ENCODE results near the gene PLB1. TPM values are rescaled to one million over a fixed set of nuclear protein-coding genes. Genes with fewer than 3 reads are reported as not detected.

PLB1 gene
- total and polyA plus RNA-seq, 9 of the 15 experiments (the other 6 are each of a cell fraction or from before 2014, with no cell fraction given) = 0.01 to 0.09 (median 0.07) TPM; not detected in 2

GRCh38 chr2:28488083-28488830 lies 7.6 kb upstream of the PLB1 start:
- no TSS peak for BruUV-seq (replicated peaks)
- TF ChIP-seq MCM2 (IDR thresholded peaks at IDR 0.05; ENCODE audit: low read depth) = no peak
- TF ChIP-seq DEAF1 (CRISPR knock-in tag; IDR thresholded peaks at IDR 0.05) = no peak
- no peak for TF ChIP-seq MTF1 (CRISPR knock-in tag; IDR thresholded peaks at IDR 0.05; ENCODE audit: borderline replicate concordance)
- no peak for TF ChIP-seq MCM5 (IDR thresholded peaks at IDR 0.05; ENCODE audit: low read depth)
- TF ChIP-seq ZNF280A (IDR thresholded peaks at IDR 0.05; ENCODE audit: low read depth, partially characterized antibody) = no peak
- no peak for TF ChIP-seq FOXM1 (IDR thresholded peaks at IDR 0.05; ENCODE audit: low read depth)
- no peak for TF ChIP-seq FOXM1 (CRISPR knock-in tag; IDR thresholded peaks at IDR 0.05; ENCODE audit: low read depth)
- no peak for TF ChIP-seq NONO (IDR thresholded peaks at IDR 0.05; ENCODE audit: low read depth in 2 of 2, low read length in 1 of 2)
- TF ChIP-seq USF1 (CRISPR knock-in tag; IDR thresholded peaks at IDR 0.05) = no peak
- TF ChIP-seq NR0B1 (IDR thresholded peaks at IDR 0.05; ENCODE audit: partially characterized antibody) = no peak
- no peak for TF ChIP-seq YBX1 (IDR thresholded peaks at IDR 0.05)
- no peak for TF ChIP-seq SMARCA5 (IDR thresholded peaks at IDR 0.05)
- TF ChIP-seq TRIM24 (IDR thresholded peaks at IDR 0.05) = no peak
- TF ChIP-seq USF2 (CRISPR knock-in tag; IDR thresholded peaks at IDR 0.05) = no peak
- TF ChIP-seq MYBL2 (IDR thresholded peaks at IDR 0.05; ENCODE audit: low read depth) = no peak
- no peak for TF ChIP-seq MYBL2 (CRISPR knock-in tag; IDR thresholded peaks at IDR 0.05; ENCODE audit: borderline replicate concordance)
- no peak for TF ChIP-seq ZNF184 (CRISPR knock-in tag; IDR thresholded peaks at IDR 0.05)
- Histone ChIP-seq H3K27me3 (ENCODE audit: control insufficient read depth in 2 of 2, insufficient read depth in 2 of 2, low read length in 2 of 2) (peaks cover 5 to 36% of the 10 kb centered on the region in 2 experiments; a peak in 4 of 5 replicates), H4K20me1 (replicated peaks; ENCODE audit: control insufficient read depth, insufficient read depth, low read length) (no peaks in the 10 kb centered on the region), H3K27ac (ENCODE audit: extremely low read depth, low read depth, low read length) (no peak overlapping the region), H3K9me3 (replicated peaks; ENCODE audit: control insufficient read depth, insufficient read depth, low read depth, low read length) (no peaks in the 10 kb centered on the region), H3K36me3 (ENCODE audit: control insufficient read depth, insufficient read depth, low read length) (no peaks in the 10 kb centered on the region), H3K79me2 (ENCODE audit: control insufficient read depth, insufficient read depth, low read length) (no peaks in the 10 kb centered on the region), H3K4me3 (no peak overlapping the region), H3K4me1 (replicated peaks in 1 of 2; ENCODE audit: control insufficient read depth in 2 of 2, insufficient read depth in 2 of 2, low read length in 2 of 2) (no peaks in the 10 kb centered on the region), H2AFZ (ENCODE audit: low read depth, low read length) (no peak overlapping the region), H3K9me1 (ENCODE audit: control insufficient read depth, insufficient read depth, low read length) (no peaks in the 10 kb centered on the region), H3K9ac (ENCODE audit: insufficient read depth in 1 of 2, low read depth in 2 of 2, low read length in 2 of 2) (no peak overlapping the region), H3K4me2 (ENCODE audit: insufficient read depth, low read length) (no peak overlapping the region)
- intact Hi-C loops (cut with micrococcal nuclease) = no loop called here
- ATAC-seq = no peak
- CTCF ChIA-PET (ENCODE audit: low intra/inter-chr PET ratio) = no interaction called here
- POLR2A ChIA-PET = no interaction called here
- 3% methylated on average over 5 of the region's 6 CpGs for WGBS (ENCODE audit: insufficient coverage, low coverage, missing lambda C conversion rate)
- in situ Hi-C loops (cut with MboI) = no loop called here
- DNase-seq (ENCODE audit: extremely low read depth in 1 of 4, low spot score in 3 of 4) = no peak
- FAIRE-seq = no peak

All from K562 (cell line).